CD8-positive, alpha-beta memory T cell (primary cell): ENCODE data around the gene ADCY5. TPM values are rescaled to one million over a fixed set of nuclear protein-coding genes. Genes with fewer than 3 reads are reported as not detected.

Source experiments
- CTCF ChIA-PET: fragments of 350-600 bp; sonication (Branson Sonifier 250); formaldehyde crosslinking; loops from one replicate; lab custom pipeline; 2021; ENCODE audit warnings: antibody characterized with exemption; lab: Charles Lee
- POLR2A ChIA-PET: fragments of 350-600 bp; sonication (Branson Sonifier 250); formaldehyde crosslinking; loops from one replicate; lab custom pipeline; 2021; ENCODE audit warnings: antibody characterized with exemption; lab: Charles Lee
- DNase-seq, 5 donors: peaks; one replicate each; pipeline versions ENCODE4 v3.0.0 to v3.0.0-alpha.2; 2020 to 2022; ENCODE audit warnings: mixed read lengths in 1 of 5
- H3K27ac ChIP-seq: one replicate; pipeline ENCODE4 v1.7.0; 2013; ENCODE audit warnings: low read depth, mild to moderate bottlenecking, low read length, moderate library complexity
- H3K27me3 ChIP-seq: 2 replicates; pipeline ENCODE4 v1.7.0; 2013; ENCODE audit warnings: low read length, mild to moderate bottlenecking; ENCODE audit not compliant: insufficient read depth, poor library complexity, severe bottlenecking
- H3K36me3 ChIP-seq: 2 replicates; pipeline ENCODE4 v1.7.0; 2013; ENCODE audit warnings: mild to moderate bottlenecking, low read length, moderate library complexity; ENCODE audit not compliant: insufficient read depth
- H3K4me1 ChIP-seq: 2 replicates; pipeline ENCODE4 v1.7.0; 2013; ENCODE audit warnings: mild to moderate bottlenecking, low read length, moderate library complexity; ENCODE audit not compliant: insufficient read depth
- H3K4me3 ChIP-seq: 2 replicates; pipeline ENCODE4 v1.7.0; 2013; ENCODE audit warnings: mild to moderate bottlenecking, low read length
- H3K9me3 ChIP-seq: 2 replicates; pipeline ENCODE4 v1.7.0; 2013; ENCODE audit warnings: mild to moderate bottlenecking, low read length
- H3K27ac Mint-ChIP-seq, 8 donors: one replicate each; pipeline ENCODE4 v1.8.0; 2020 to 2021; ENCODE audit warnings: mixed read lengths in 8 of 8, mild to moderate bottlenecking in 6 of 8, inconsistent platforms in 3 of 8, moderate library complexity in 3 of 8
- H3K27me3 Mint-ChIP-seq, 2 donors: one replicate each; pipeline ENCODE4 v1.8.0; 2020 to 2021; ENCODE audit warnings: mixed read lengths in 2 of 2, mild to moderate bottlenecking in 1 of 2, moderate library complexity in 1 of 2
- H3K36me3 Mint-ChIP-seq, 3 donors: one replicate each; pipeline ENCODE4 v1.8.0; 2020 to 2021; ENCODE audit warnings: mixed read lengths in 3 of 3, inconsistent platforms in 1 of 3, mild to moderate bottlenecking in 1 of 3
- H3K4me1 Mint-ChIP-seq, 3 donors: one replicate each; pipeline ENCODE4 v1.8.0; 2020 to 2021; ENCODE audit warnings: mixed read lengths in 3 of 3, inconsistent platforms in 1 of 3, mild to moderate bottlenecking in 1 of 3
- H3K4me3 Mint-ChIP-seq, 7 donors: one replicate each; pipeline ENCODE4 v1.8.0; 2020 to 2021; ENCODE audit warnings: mixed read lengths in 7 of 7, mild to moderate bottlenecking in 6 of 7, moderate library complexity in 4 of 7, inconsistent platforms in 2 of 7
- H3K9me3 Mint-ChIP-seq, 5 donors: one replicate each; pipeline ENCODE4 v1.8.0; 2020 to 2022; ENCODE audit warnings: mixed read lengths in 5 of 5, mild to moderate bottlenecking in 3 of 5, moderate library complexity in 2 of 5, inconsistent platforms in 1 of 5
- polyA plus RNA-seq: library from polyadenylated mRNA; unstranded; fragments of 300-500 nt; fragmentation: Illumina TruSeq; gene quantifications from one replicate; pipeline ENCODE4 v1.2.3, GENCODE V29; 2021
- total RNA-seq, 2 experiments: library from RNA; stranded (reverse); gene quantifications; one replicate each; pipeline ENCODE4 v1.2.3, GENCODE V29; 2021

Gene ADCY5
- total and polyA plus RNA-seq, 3 experiments from 2014 or later = 0.02 to 0.16 TPM; not detected in 1

- Mint-ChIP-seq H3K9me3 (peaks cover 0 to 4% (median 2%) of the 10 kb centered on the region in 5 donors), H3K27me3 (peaks cover 13 to 49% of the 10 kb centered on the region in 2 donors), H3K36me3 (peaks cover 0 to 2% (median 0%) of the 10 kb centered on the region in 3 donors), H3K4me1 (no peaks in the 10 kb centered on the region), H3K4me3 (no peak overlapping the region), H3K27ac (no peak overlapping the region)
- H3K4me3 ChIP-seq = no peak overlapping the region
- no peaks in the 10 kb centered on the region for H3K9me3 ChIP-seq
- ChIA-PET POLR2A (no interaction called here), CTCF (no interaction called here)
- no peaks in the 10 kb centered on the region for H3K36me3 ChIP-seq
- no peak overlapping the region for H3K27ac ChIP-seq
- H3K27me3 ChIP-seq = peaks cover 7% of the 10 kb centered on the region
- no peak for DNase-seq
- no peaks in the 10 kb centered on the region for H3K4me1 ChIP-seq
Measured at GRCh38 chr3:123351501-123351900, 97.4 kb downstream of the ADCY5 start.

DNA sequence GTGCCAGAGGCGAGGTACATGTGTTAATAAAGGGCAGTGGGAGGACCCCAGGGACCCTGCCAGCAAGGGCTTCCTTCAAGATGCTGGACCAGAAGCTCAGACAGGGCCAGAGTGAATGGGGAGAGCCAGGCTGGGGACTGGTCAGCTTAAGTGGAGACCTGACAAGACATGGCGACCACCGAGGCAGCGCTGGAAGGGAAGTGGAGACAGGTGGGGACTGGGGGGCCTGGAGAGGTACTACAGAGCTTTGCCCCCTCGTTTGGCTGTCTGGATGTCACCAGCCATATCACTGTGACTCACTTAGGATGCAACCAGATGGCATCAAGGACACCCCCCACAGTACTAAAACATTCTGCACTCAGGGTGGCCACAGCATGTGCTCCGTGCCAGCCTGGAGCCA is 97.9 kb downstream of the ADCY5 start:
- Histone ChIP-seq H3K4me3 (no peak overlapping the region), H3K4me1 (no peaks in the 10 kb centered on the region), H3K27ac (no peak overlapping the region), H3K36me3 (no peaks in the 10 kb centered on the region), H3K9me3 (no peaks in the 10 kb centered on the region), H3K27me3 (peaks cover 7% of the 10 kb centered on the region)
- Mint-ChIP-seq H3K27ac (no peak overlapping the region), H3K27me3 (peaks cover 13 to 49% of the 10 kb centered on the region in 2 donors), H3K9me3 (peaks cover 0 to 4% (median 2%) of the 10 kb centered on the region in 5 donors), H3K4me3 (no peak overlapping the region), H3K4me1 (no peaks in the 10 kb centered on the region), H3K36me3 (peaks cover 0 to 2% (median 0%) of the 10 kb centered on the region in 3 donors)
- DNase-seq = no peak
- CTCF ChIA-PET = no interaction called here
- POLR2A ChIA-PET = no interaction called here

GRCh38 chr3:123349566-123350435 is 99.1 kb downstream of the ADCY5 start:
- POLR2A ChIA-PET = no interaction called here
- Mint-ChIP-seq H3K36me3 (peaks cover 0 to 2% (median 0%) of the 10 kb centered on the region in 3 donors), H3K4me1 (no peaks in the 10 kb centered on the region), H3K9me3 (peaks cover 0 to 3% (median 1%) of the 10 kb centered on the region in 5 donors), H3K27me3 (peaks cover 13 to 46% of the 10 kb centered on the region in 2 donors), H3K27ac (peak overlapping the region in 1 of 8 donors; percentile 56), H3K4me3 (peak overlapping the region in 1 of 7 donors; percentile 71)
- H3K9me3 ChIP-seq = no peaks in the 10 kb centered on the region
- no peak overlapping the region for H3K4me3 ChIP-seq
- CTCF ChIA-PET = no interaction called here
- no peaks in the 10 kb centered on the region for H3K4me1 ChIP-seq
- no peak overlapping the region for H3K27ac ChIP-seq
- H3K36me3 ChIP-seq = no peaks in the 10 kb centered on the region
- peaks cover 7% of the 10 kb centered on the region for H3K27me3 ChIP-seq
- no peak for DNase-seq

DNA sequence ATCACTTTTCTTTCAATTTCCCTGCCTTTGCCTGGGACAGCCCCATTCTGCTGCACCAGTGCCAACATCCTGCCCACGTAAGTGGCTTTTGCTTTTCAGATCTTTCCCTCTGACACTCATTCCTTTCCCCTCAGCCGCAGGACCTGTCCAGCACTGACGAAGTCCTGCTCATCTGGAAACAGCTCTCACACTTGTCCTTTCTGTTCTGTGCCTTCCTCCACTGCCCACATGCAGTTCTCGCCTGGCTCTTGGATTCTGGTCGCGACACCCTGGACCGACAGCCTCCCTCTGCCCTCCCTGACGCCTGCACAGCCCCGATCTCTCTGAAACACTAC is 99.7 kb downstream of the ADCY5 start:
- peaks cover 7% of the 10 kb centered on the region for H3K27me3 ChIP-seq
- no peak overlapping the region for H3K4me3 Mint-ChIP-seq
- peaks cover 0 to under 1% (median 0%) of the 10 kb centered on the region in 5 donors for H3K9me3 Mint-ChIP-seq

DNA sequence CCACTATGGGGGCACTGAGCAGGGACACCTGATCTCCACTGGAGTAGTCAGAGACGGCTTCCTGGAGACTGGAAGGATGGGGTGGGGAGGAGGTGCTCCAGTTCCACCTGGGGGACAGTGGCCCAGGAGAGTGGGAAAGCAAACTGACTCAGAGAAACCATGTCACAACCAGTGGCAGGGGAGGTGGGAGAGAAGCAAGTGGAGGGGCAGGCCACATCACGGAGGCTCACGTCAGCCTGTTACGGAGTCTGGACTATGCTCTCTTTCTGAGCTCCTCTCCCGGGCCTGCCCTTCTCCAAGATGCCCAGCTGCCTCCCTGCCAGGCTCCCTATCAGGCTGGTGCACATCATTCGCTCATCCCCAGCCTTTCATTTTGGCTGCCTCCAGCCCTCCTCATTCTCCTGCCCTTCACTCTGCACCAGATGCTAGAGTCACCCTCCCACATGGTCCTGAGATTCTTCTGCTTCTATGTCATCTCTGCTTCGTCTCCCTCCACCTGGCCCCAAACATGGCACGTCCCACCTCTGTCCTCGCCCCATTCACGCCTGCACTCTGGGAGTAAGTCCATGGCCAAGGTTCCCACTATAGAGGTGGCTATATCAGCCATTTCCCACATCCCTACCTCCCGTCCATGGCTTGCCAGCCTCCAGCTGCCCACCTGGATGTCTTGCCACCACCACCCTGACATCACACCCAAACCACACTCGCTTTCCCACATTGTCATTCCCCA is 100.3 kb downstream of the ADCY5 start:
- Mint-ChIP-seq H3K9me3 (no peaks in the 10 kb centered on the region), H3K4me3 (no peak overlapping the region), H3K4me1 (peaks cover 0 to 5% (median 0%) of the 10 kb centered on the region in 3 donors), H3K27me3 (peaks cover 9 to 36% of the 10 kb centered on the region in 2 donors), H3K27ac (peak overlapping the region in 1 of 8 donors; percentile 17), H3K36me3 (no peaks in the 10 kb centered on the region)
- Histone ChIP-seq H3K4me3 (no peak overlapping the region), H3K27ac (no peak overlapping the region), H3K36me3 (no peaks in the 10 kb centered on the region), H3K4me1 (no peaks in the 10 kb centered on the region), H3K9me3 (no peaks in the 10 kb centered on the region), H3K27me3 (peaks cover 7% of the 10 kb centered on the region)
- CTCF ChIA-PET = no interaction called here
- POLR2A ChIA-PET = no interaction called here
- no peak for DNase-seq

More for the DNA sequence above, 99.7 kb downstream of the ADCY5 start:
- Histone ChIP-seq H3K4me3 (no peak overlapping the region), H3K9me3 (no peaks in the 10 kb centered on the region), H3K36me3 (no peaks in the 10 kb centered on the region), H3K27ac (no peak overlapping the region), H3K4me1 (no peaks in the 10 kb centered on the region)
- ChIA-PET POLR2A (no interaction called here), CTCF (no interaction called here)
- no peak for DNase-seq
- H3K36me3 Mint-ChIP-seq = peaks cover 0 to 2% (median 0%) of the 10 kb centered on the region in 3 donors
- peaks cover 11 to 41% of the 10 kb centered on the region in 2 donors for H3K27me3 Mint-ChIP-seq
- H3K27ac Mint-ChIP-seq = peak overlapping the region in 2 of 8 donors; percentile 17 to 56
- peaks cover 0 to 5% (median 0%) of the 10 kb centered on the region in 3 donors for H3K4me1 Mint-ChIP-seq

GRCh38 chr3:123347691-123348264 is 101.1 kb downstream of the ADCY5 start:
- no peak overlapping the region for H3K27ac ChIP-seq
- Mint-ChIP-seq H3K4me1 (peaks cover 0 to 5% (median 0%) of the 10 kb centered on the region in 3 donors), H3K36me3 (no peaks in the 10 kb centered on the region), H3K9me3 (no peaks in the 10 kb centered on the region), H3K27ac (no peak overlapping the region), H3K4me3 (no peak overlapping the region), H3K27me3 (peaks cover 9 to 33% of the 10 kb centered on the region in 2 donors)
- H3K9me3 ChIP-seq = no peaks in the 10 kb centered on the region
- H3K27me3 ChIP-seq = peaks cover 7% of the 10 kb centered on the region
- H3K36me3 ChIP-seq = no peaks in the 10 kb centered on the region
- CTCF ChIA-PET = no interaction called here
- no peak overlapping the region for H3K4me3 ChIP-seq
- no peaks in the 10 kb centered on the region for H3K4me1 ChIP-seq
- POLR2A ChIA-PET = no interaction called here
- no peak for DNase-seq

- no peaks in the 10 kb centered on the region for H3K9me3 ChIP-seq
- H3K9me3 Mint-ChIP-seq = no peaks in the 10 kb centered on the region
- peaks cover 0 to 5% (median 0%) of the 10 kb centered on the region in 3 donors for H3K4me1 Mint-ChIP-seq
- H3K4me3 Mint-ChIP-seq = no peak overlapping the region
- H3K27me3 Mint-ChIP-seq = peaks cover 9 to 33% of the 10 kb centered on the region in 2 donors
- no peaks in the 10 kb centered on the region for H3K4me1 ChIP-seq
- no peak overlapping the region for H3K27ac Mint-ChIP-seq
- ChIA-PET CTCF (interaction anchor here (0.8 kb wide), 1 partner anchor 18 kb away, joined by 3 read pairs; no protein-coding TSS in a partner anchor), POLR2A (no interaction called here)
- H3K4me3 ChIP-seq = no peak overlapping the region
- peaks cover 7% of the 10 kb centered on the region for H3K27me3 ChIP-seq
- no peaks in the 10 kb centered on the region for H3K36me3 Mint-ChIP-seq
- no peak overlapping the region for H3K27ac ChIP-seq
- H3K36me3 ChIP-seq = no peaks in the 10 kb centered on the region
- no peak for DNase-seq
Measured at GRCh38 chr3:123347205-123347604, 101.7 kb downstream of the ADCY5 start.
